ENCODE results near the gene ATIC.
"Not testable (repeated sequence)": the region's sequence is repeated elsewhere in the genome, so short reads cannot be mapped to it uniquely, and the experiment has no call there.

The ATIC gene

GRCh38 chr2:215358891-215359575 lies 47.2 kb downstream of the ATIC start:
- H3K4me3 ChIP-seq (ENCODE audit: low read depth, low read length) = no peak overlapping the region
- DNase-seq (ENCODE audit: low read depth) = peak; percentile 36

GRCh38 chr2:215359576-215359922 lies 47.7 kb downstream of the ATIC start:
- H3K4me3 ChIP-seq (ENCODE audit: low read depth, low read length) = no peak overlapping the region
- no peak for DNase-seq (ENCODE audit: low read depth)

- not testable (repeated sequence) for H3K4me3 ChIP-seq (ENCODE audit: low read depth, low read length); DNase-seq (ENCODE audit: low read depth)
These were observed 48.2 kb downstream of the ATIC start for GRCh38 chr2:215360059-215360458.

GRCh38 chr2:215360596-215360995 lies 48.7 kb downstream of the ATIC start:
- DNase-seq (ENCODE audit: low read depth) = no peak
- H3K4me3 ChIP-seq (ENCODE audit: low read depth, low read length) = no peak overlapping the region

GRCh38 chr2:215361211-215361875 lies 49.5 kb downstream of the ATIC start:
- DNase-seq (ENCODE audit: low read depth) = no peak
- H3K4me3 ChIP-seq (ENCODE audit: low read depth, low read length) = no peak overlapping the region

- no peak overlapping the region for H3K4me3 ChIP-seq (ENCODE audit: low read depth, low read length)
- no peak for DNase-seq (ENCODE audit: low read depth)
These were observed 50.2 kb downstream of the ATIC start for GRCh38 chr2:215361876-215362561.

GRCh38 chr2:215362562-215362904 lies 50.7 kb downstream of the ATIC start:
- no peak for DNase-seq (ENCODE audit: low read depth)
- H3K4me3 ChIP-seq (ENCODE audit: low read depth, low read length) = no peak overlapping the region

GRCh38 chr2:215363039-215363438 lies 51.2 kb downstream of the ATIC start:
- no peak for DNase-seq (ENCODE audit: low read depth)
- no peak overlapping the region for H3K4me3 ChIP-seq (ENCODE audit: low read depth, low read length)

GRCh38 chr2:215363461-215364156 lies 51.8 kb downstream of the ATIC start:
- H3K4me3 ChIP-seq (ENCODE audit: low read depth, low read length) = no peak overlapping the region
- no peak for DNase-seq (ENCODE audit: low read depth)

GRCh38 chr2:215364157-215365155 lies 52.6 kb downstream of the ATIC start:
- H3K4me3 ChIP-seq (ENCODE audit: low read depth, low read length) = no peak overlapping the region
- no peak for DNase-seq (ENCODE audit: low read depth)

GRCh38 chr2:215365184-215365658 lies 53.4 kb downstream of the ATIC start:
- no peak for DNase-seq (ENCODE audit: low read depth)
- H3K4me3 ChIP-seq (ENCODE audit: low read depth, low read length) = no peak overlapping the region

GRCh38 chr2:215366440-215367032 lies 54.7 kb downstream of the ATIC start:
- DNase-seq (ENCODE audit: low read depth) = no peak
- H3K4me3 ChIP-seq (ENCODE audit: low read depth, low read length) = no peak overlapping the region

GRCh38 chr2:215367662-215368492 lies 56.0 kb downstream of the ATIC start:
- peak; percentile 36 for DNase-seq (ENCODE audit: low read depth)
- H3K4me3 ChIP-seq (ENCODE audit: low read depth, low read length) = no peak overlapping the region

- no peak overlapping the region for H3K4me3 ChIP-seq (ENCODE audit: low read depth, low read length)
- DNase-seq (ENCODE audit: low read depth) = no peak
These were observed 56.6 kb downstream of the ATIC start for GRCh38 chr2:215368493-215368809.

- DNase-seq (ENCODE audit: low read depth) = no peak
- H3K4me3 ChIP-seq (ENCODE audit: low read depth, low read length) = no peak overlapping the region
These were observed 57.4 kb downstream of the ATIC start for GRCh38 chr2:215369181-215369760.

GRCh38 chr2:215370112-215370965 lies 58.5 kb downstream of the ATIC start:
- DNase-seq (ENCODE audit: low read depth) = no peak
- H3K4me3 ChIP-seq (ENCODE audit: low read depth, low read length) = no peak overlapping the region
